HEK293 (cell line): ENCODE measurements around the gene CIDEA.

Experiments used
- CTCF ChIP-seq: fragments of 450-650 bp; formaldehyde crosslinking; IDR thresholded peaks from 2 replicates; pipeline ENCODE4 v1.5.1; 2016; ENCODE audit warnings: missing biosample characterization, missing genetic modification characterization
- ZNF350 ChIP-seq: fragments of 450-650 bp; formaldehyde crosslinking; IDR thresholded peaks from 2 replicates; pipeline ENCODE4 v1.5.0; 2017; ENCODE audit warnings: missing biosample characterization, mild to moderate bottlenecking, missing genetic modification characterization
- ZNF561 ChIP-seq: fragments of 450-650 bp; IDR thresholded peaks from 2 replicates; pipeline ENCODE4 v1.5.1; 2018; ENCODE audit warnings: missing biosample characterization, missing genetic modification characterization, borderline replicate concordance
- ZNF596 ChIP-seq: fragments of 450-650 bp; IDR thresholded peaks from 2 replicates; pipeline ENCODE4 v1.5.0; 2018; ENCODE audit warnings: missing biosample characterization, mild to moderate bottlenecking, missing genetic modification characterization, moderate library complexity
- ZXDB ChIP-seq: fragments of 450-650 bp; formaldehyde crosslinking; IDR thresholded peaks from 2 replicates; pipeline ENCODE4 v1.5.1; 2016; ENCODE audit warnings: missing biosample characterization, missing genetic modification characterization

GRCh38 chr18:12299862-12300261, 45.7 kb downstream of the CIDEA start:
- TF ChIP-seq ZNF350 (tag by site-specific recombination) = no peak
- no peak for TF ChIP-seq ZNF596 (tag by site-specific recombination)
- no peak for TF ChIP-seq CTCF
- no peak for TF ChIP-seq ZXDB (tag by site-specific recombination)
- TF ChIP-seq ZNF561 (tag by site-specific recombination) = no peak
